Gastrocnemius medialis (tissue), 4 donors: ENCODE data around the gene ADAMTS2.

ENCODE experiments used
- CTCF ChIP-seq, 5 experiments: fragments of 450-650 bp in 3 of 5; fragments of 200-600 bp in 2 of 5; sonication (generic) in 2 of 5; IDR thresholded peaks in 4 of 5; conservative IDR thresholded peaks in 1 of 5; 1 replicate in 4 of 5; 2 replicates in 1 of 5; pipeline ENCODE4 v1.5.1; 2016 to 2019; ENCODE audit warnings: antibody characterized with exemption in 5 of 5, mild to moderate bottlenecking in 3 of 5, moderate library complexity in 3 of 5
- POLR2A ChIP-seq, 2 donors: fragments of 450-650 bp; IDR thresholded peaks; one replicate each; pipeline ENCODE4 v1.6.1; 2017; ENCODE audit warnings: antibody characterized with exemption in 2 of 2, mild to moderate bottlenecking in 2 of 2, moderate library complexity in 2 of 2

DNA sequence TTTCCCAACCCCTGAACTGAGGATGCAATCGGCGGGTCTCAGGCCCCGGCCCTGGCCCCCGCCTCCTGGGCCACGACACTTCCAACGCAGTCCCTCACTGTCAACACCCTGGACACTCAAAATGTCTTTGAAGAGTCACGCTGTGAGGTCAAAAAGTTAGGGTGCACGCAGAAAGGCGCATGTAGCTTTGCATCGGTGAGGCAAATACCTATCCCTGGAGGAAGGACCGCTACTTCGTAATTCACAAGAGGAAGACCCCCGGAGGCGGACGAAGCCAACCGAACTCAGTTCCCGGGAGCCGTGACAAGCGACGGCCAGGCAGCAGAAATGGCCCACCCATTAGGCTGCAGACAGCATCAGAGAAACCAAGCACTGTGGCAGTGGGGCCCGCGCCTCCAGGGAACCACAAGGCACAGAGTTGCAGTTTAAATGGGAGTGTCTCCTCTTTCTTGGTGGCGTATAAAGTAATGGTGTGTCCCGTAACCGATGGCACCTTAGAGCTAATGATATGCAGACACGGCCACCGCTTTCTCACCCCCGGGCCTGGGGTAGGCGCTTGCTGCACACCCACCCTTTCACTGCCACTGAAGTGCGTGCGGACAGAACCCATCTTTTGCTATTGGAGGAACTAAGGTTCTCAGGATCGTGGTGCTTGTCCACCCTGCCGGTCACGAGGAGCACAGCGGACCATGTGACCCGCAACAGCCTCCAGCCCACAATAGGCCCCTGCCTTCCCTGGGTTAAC is 9.0 kb downstream of the ADAMTS2 start:
- no peak for TF ChIP-seq CTCF (IDR thresholded peaks at IDR 0.05 in 4 of 5, conservative IDR thresholded peaks at IDR 0.05 in 1 of 5)
- TF ChIP-seq POLR2A (IDR thresholded peaks at IDR 0.05): no peak
